MM.1S (cell line): ENCODE data around the gene MDH1.

Experiments used
- CTCF ChIP-seq: fragments of 300-600 bp; sonication (generic); IDR thresholded peaks from 2 replicates; pipeline ENCODE4 v1.5.1; 2016; ENCODE audit warnings: antibody characterized with exemption, low read length, mixed read lengths
- EZH2 ChIP-seq: fragments of 300-600 bp; sonication (generic); optimal IDR thresholded peaks from 2 replicates; pipeline ENCODE3; 2017; ENCODE audit warnings: low read depth, mild to moderate bottlenecking, antibody characterized with exemption, low read length, mixed read lengths

- TF ChIP-seq CTCF (no peak), EZH2 (no peak)
These were observed 62.6 kb downstream of the MDH1 start for GRCh38 chr2:63651356-63651755.
